Aorta (tissue), 5 donors: ENCODE measurements around the gene ASF1B. TPM values are rescaled to one million over a fixed set of nuclear protein-coding genes. Genes with fewer than 3 reads are reported as not detected.
A peak's percentile ranks its signal among the peaks of the same experiment; 100 is the strongest.

ENCODE experiments used
- ATAC-seq: fragments of 200-7000 bp; cut with Tn5 transposase; one replicate; pipeline ENCODE4 v1.9.1; 2022; ENCODE audit warnings: moderate library complexity; ENCODE audit not compliant: low FRiP score
- DNase-seq, 2 donors: peaks; one replicate each; pipeline ENCODE4 v3.0.0-alpha.2; 2020
- H3K27ac ChIP-seq, 2 donors: one replicate each; pipeline ENCODE4 v1.5.1; 2013; ENCODE audit warnings: low read length in 2 of 2, mild to moderate bottlenecking in 2 of 2, moderate library complexity in 2 of 2, control low read depth in 1 of 2, inconsistent platforms in 1 of 2, low read depth in 1 of 2
- H3K27me3 ChIP-seq, 2 donors: one replicate each; pipeline ENCODE4 v1.6.1; 2013; ENCODE audit warnings: control low read depth in 1 of 2, low read length in 1 of 2, mild to moderate bottlenecking in 1 of 2, moderate library complexity in 1 of 2; ENCODE audit not compliant: insufficient read depth in 2 of 2, control insufficient read depth in 1 of 2
- H3K36me3 ChIP-seq, 2 donors: one replicate each; pipeline ENCODE4 v1.6.1; 2013; ENCODE audit warnings: control low read depth in 1 of 2, low read length in 1 of 2, mild to moderate bottlenecking in 1 of 2; ENCODE audit not compliant: insufficient read depth in 2 of 2, control insufficient read depth in 1 of 2
- H3K4me1 ChIP-seq, 2 donors: one replicate each; pipeline ENCODE4 v1.6.1; 2013; ENCODE audit warnings: low read length in 2 of 2, control low read depth in 1 of 2, mild to moderate bottlenecking in 1 of 2, moderate library complexity in 1 of 2; ENCODE audit not compliant: insufficient read depth in 2 of 2, control insufficient read depth in 1 of 2
- H3K4me3 ChIP-seq, 2 donors: one replicate each; pipeline ENCODE4 v1.5.1; 2013; ENCODE audit warnings: low read length in 2 of 2, control low read depth in 1 of 2, mild to moderate bottlenecking in 1 of 2
- H3K9me3 ChIP-seq: one replicate; pipeline ENCODE4 v1.6.1; 2013; ENCODE audit warnings: mild to moderate bottlenecking, low read length; ENCODE audit not compliant: control insufficient read depth
- WGBS, 2 donors: extraction: QIAGEN DNeasy Blood & Tissue Kit; methylation state at CpG; one replicate each; pipeline ENCODE4 v1.1.7; 2013; 5-methylcytosine and 5-hydroxymethylcytosine counted together
- intact Hi-C, 2 donors: fragments of 100-400 bp; cut with DNase I; formaldehyde crosslinking; loops; one replicate each; pipeline versions ENCODE4 v1.14.2 to v1.15.0; 2022
- polyA plus RNA-seq, 2 donors: library from polyadenylated mRNA; stranded (reverse); fragments of 200-250 nt; gene quantifications; one replicate each; pipeline ENCODE4 v1.2.3, GENCODE V29; 2013
- total RNA-seq, 2 donors: library from RNA; stranded (reverse); fragmentation: NEBNext Ultra II Directional; extraction: Animal tissue kit (Norgen Biotek cat#: 25700); gene quantifications; one replicate each; pipeline ENCODE4 v1.2.1, GENCODE V29; 2021
- donor health status: healthy with polysubstance abuse.
- donor health status: Bipolar disorder and iron deficiency.
- donor health status: DM: no; HTN: no; CAD: no.
- donor health status: DM: no; HTN: no; CAD: no.
- donor health status: DM: yes; HTN: yes; CAD: no.

The ASF1B gene
- total and polyA plus RNA-seq, 4 donors = 0.49 to 2.0 (median 1.3) TPM

DNA sequence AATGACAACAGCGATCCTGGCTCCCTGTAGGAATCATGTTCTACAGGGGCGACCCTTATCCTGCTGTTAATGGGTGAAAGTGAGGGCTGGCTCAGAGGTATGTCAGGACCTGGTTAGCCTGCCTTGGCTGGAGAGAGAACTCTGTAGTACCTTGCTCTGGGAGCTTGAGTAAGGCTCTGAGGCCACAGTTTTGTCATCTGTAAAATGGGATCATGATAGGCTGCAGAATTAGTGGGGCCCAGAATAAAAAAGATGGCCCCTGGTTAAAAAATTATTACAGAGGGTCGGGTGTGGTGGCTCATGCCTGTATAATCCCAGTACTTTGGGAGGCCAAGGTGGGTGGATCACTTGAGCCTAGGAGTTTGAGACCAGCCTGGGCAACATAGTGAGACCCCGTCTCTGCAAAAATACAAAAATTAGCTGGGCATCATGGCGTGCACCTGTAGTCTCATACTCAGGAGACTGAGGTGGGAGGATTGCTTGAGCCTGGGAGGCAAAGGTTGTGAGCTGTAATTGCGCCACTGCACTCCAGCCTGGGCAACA lies 35.3 kb downstream of the ASF1B start:
- DNase-seq = no peak
- Histone ChIP-seq H3K27me3 (no peaks in the 10 kb centered on the region), H3K4me1 (no peaks in the 10 kb centered on the region), H3K9me3 (no peaks in the 10 kb centered on the region), H3K27ac (no peak overlapping the region), H3K36me3 (peaks cover 0 to 5% of the 10 kb centered on the region in 2 donors), H3K4me3 (no peak overlapping the region)
- intact Hi-C loops = no loop called here
- ATAC-seq = no peak
- 94% methylated on average over 6 of the region's 6 CpGs for WGBS, 2 donors

DNA sequence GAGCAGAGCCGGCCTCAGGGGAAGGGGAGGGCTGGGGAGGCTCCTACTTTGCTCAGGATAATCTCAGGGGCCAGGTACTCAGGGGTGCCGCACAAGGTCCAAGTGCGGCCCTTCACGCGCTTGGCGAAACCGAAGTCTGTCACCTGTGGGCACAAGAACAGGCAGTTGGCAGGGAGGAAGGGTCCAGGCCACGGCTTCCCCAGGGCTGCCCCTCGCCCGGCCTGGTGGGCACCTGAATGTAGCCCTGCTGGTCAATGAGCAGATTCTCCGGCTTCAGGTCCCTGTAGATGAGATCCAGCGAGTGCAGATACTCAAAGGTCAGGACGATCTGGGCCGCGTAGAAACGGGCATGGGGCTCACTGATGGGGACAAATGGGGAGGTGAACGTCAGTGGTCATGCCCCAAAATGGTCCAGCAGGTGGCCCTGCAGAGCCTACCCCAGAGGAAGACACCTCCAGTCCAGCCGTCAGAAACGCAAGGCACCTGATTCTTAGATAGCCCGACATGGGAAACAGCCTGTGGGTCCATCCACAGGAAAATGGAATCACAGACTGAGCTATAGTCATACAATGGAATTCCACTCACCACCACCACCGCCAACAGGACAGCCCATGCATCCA lies 38.7 kb downstream of the ASF1B start:
- Histone ChIP-seq H3K4me1 (no peaks in the 10 kb centered on the region), H3K27ac (no peak overlapping the region), H3K4me3 (no peak overlapping the region), H3K9me3 (no peaks in the 10 kb centered on the region), H3K36me3 (peaks cover 0 to 2% of the 10 kb centered on the region in 2 donors), H3K27me3 (no peaks in the 10 kb centered on the region)
- 70 to 74% methylated on average over 21 of the region's 21 CpGs for WGBS, 2 donors
- DNase-seq (no peak), ATAC-seq (no peak)
- intact Hi-C loops = loop anchor here in 1 of 2 donors (2.0 kb wide), 1 partner anchor 17 kb away; no protein-coding TSS in a partner anchor

DNA sequence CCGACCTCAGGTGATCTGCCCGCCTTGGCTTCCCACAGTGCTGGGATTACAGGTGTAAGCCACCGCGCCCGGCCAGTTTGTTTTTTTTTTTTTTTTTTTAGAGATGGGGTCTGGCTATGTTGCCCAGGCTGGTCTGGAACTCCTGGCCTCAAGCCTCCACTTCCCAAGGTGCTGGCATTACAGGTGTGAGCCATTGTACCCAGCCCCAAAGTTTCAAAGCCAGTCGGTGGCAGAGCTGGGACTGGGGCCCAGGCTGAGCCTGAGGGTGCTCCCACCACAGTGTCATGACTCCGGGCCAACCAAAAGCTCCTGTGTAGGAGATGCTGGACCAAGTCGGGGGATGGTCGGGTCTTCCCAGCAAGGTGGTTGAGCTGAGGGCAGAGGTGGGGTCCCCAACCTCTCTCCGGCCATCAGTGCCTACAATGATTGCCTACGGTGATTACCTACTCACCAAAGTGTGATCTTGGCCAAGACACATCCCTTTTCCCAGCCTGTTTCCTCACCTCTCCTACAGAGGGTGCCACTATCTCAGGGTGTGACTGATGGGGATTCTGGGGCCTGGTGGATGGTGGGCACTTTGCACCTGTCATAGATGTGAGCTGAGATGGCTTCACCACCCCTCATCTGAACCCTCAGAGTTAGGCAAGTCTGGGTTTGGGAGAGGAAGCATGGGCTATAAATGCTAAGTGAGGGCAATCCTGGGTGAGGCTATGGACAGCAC lies 40.0 kb downstream of the ASF1B start:
- Histone ChIP-seq H3K9me3 (no peaks in the 10 kb centered on the region), H3K36me3 (peaks cover 0 to 2% of the 10 kb centered on the region in 2 donors), H3K27me3 (no peaks in the 10 kb centered on the region), H3K4me1 (no peaks in the 10 kb centered on the region), H3K27ac (no peak overlapping the region), H3K4me3 (no peak overlapping the region)
- 90 to 94% methylated on average over 11 of the region's 11 CpGs for WGBS, 2 donors
- no peak for DNase-seq
- intact Hi-C loops = loop anchor here in 1 of 2 donors (2.0 kb wide), 1 partner anchor 18 kb away; no protein-coding TSS in a partner anchor
- ATAC-seq = no peak

DNA sequence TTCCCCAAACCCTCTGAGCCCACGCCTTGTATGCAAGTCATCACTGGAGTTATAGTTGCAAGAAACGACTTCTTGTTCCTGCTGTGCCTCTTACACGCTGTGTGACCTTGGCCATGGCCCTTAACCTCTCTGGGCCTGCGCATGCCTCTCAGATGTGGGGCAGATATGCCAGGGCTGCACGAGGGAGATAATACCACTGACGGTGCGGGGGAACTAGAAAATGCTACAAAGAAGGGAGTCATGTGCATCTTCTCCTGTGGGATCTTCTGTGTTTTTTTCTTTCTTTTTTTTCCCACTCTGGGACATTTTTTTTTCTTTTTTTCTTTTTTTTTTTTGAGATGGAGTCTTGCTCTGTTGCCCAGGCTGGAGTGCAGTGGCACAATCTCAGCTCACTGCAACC lies 41.5 kb downstream of the ASF1B start:
- Histone ChIP-seq H3K36me3 (no peaks in the 10 kb centered on the region), H3K27me3 (no peaks in the 10 kb centered on the region), H3K4me1 (no peaks in the 10 kb centered on the region), H3K27ac (no peak overlapping the region), H3K9me3 (no peaks in the 10 kb centered on the region), H3K4me3 (no peak overlapping the region)
- ATAC-seq (no peak), DNase-seq (no peak)
- 85 to 89% methylated on average over 7 of the region's 7 CpGs for WGBS, 2 donors
- intact Hi-C loops = no loop called here

DNA sequence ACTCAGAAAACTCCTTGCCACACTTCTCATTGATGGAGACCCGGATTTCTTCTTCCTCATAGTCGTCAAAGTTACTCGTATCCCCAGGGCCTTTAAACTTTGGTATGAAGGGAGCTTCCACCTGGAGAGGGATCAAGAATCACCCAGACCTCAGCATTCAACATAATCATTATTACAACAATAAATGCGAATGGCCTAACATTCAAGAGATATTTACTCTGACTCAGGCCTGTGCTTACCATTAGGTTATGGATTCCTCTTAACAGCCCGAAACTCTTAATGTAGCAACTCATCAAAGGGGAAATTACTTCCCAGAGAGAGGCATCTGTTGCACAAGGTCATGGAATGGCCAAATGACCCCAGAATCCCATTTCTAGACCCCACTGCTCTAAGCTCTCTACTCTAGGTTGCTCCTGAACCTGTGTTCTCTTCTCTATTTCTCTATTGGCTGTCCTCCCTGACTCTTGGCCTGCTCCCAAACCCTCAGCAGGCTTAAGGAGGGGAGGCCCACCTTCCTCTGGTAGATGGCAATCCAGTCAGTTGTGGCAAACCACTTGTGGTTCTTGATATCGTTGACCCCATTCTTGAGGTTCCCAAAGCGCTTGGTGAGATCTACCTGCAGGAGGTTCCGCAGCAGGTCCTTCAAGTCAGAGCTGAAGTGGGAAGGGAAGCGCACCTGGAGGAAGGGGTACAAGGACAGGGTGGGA lies 43.1 kb downstream of the ASF1B start:
- ATAC-seq = no peak

DNA sequence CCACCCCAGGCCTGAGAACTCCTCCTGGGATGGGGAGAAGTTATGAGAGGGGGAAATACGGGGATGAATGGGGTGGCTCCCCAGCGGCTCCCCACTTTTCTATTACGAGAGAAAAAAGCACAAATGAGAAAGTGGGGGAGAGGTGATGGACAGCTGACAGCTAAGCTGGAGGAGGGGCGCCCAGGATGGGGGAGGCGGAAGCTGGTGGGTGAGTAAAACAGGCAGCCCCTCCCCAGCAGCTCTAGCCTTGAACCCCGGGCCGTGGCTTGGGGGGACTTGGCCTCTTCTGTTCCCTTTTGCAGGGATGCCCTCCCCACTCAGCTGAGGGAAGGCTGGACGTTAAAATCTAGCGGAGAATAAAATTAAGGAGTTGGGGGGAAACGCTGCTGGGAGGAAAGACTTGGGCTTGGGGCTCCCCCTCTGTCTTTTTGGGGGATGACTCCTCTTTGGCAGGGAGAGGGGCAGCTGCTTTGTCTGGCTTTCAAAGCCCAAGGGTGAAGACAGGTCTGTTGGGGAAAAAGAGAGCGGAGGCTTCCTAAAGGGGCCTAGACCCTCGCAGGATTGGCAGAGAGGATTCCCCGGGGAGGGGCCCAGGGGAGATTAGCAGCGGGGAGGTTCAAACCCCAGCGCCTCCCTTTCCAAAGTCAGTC lies 44.5 kb downstream of the ASF1B start:
- WGBS, 2 donors = 6 to 11% methylated on average over 15 of the region's 15 CpGs
- Histone ChIP-seq H3K27ac (no peak overlapping the region), H3K4me3 (peak overlapping the region in 1 of 2 donors; percentile 76), H3K4me1 (no peaks in the 10 kb centered on the region), H3K36me3 (no peaks in the 10 kb centered on the region), H3K27me3 (no peaks in the 10 kb centered on the region), H3K9me3 (no peaks in the 10 kb centered on the region)
- ATAC-seq = no peak
- intact Hi-C loops = loop anchor here in 1 of 2 donors (2.0 kb wide), 1 partner anchor 45 kb away; the partner anchor contains the start of gene ASF1B
- DNase-seq = no peak

More for the DNA sequence above, 43.1 kb downstream of the ASF1B start:
- H3K9me3 ChIP-seq = no peaks in the 10 kb centered on the region
- no peak overlapping the region for H3K4me3 ChIP-seq
- H3K36me3 ChIP-seq = no peaks in the 10 kb centered on the region
- intact Hi-C loops = no loop called here
- H3K27ac ChIP-seq = no peak overlapping the region
- 97% methylated on average over 9 of the region's 9 CpGs for WGBS, 2 donors
- no peaks in the 10 kb centered on the region for H3K4me1 ChIP-seq
- H3K27me3 ChIP-seq = no peaks in the 10 kb centered on the region
- DNase-seq = no peak

DNA sequence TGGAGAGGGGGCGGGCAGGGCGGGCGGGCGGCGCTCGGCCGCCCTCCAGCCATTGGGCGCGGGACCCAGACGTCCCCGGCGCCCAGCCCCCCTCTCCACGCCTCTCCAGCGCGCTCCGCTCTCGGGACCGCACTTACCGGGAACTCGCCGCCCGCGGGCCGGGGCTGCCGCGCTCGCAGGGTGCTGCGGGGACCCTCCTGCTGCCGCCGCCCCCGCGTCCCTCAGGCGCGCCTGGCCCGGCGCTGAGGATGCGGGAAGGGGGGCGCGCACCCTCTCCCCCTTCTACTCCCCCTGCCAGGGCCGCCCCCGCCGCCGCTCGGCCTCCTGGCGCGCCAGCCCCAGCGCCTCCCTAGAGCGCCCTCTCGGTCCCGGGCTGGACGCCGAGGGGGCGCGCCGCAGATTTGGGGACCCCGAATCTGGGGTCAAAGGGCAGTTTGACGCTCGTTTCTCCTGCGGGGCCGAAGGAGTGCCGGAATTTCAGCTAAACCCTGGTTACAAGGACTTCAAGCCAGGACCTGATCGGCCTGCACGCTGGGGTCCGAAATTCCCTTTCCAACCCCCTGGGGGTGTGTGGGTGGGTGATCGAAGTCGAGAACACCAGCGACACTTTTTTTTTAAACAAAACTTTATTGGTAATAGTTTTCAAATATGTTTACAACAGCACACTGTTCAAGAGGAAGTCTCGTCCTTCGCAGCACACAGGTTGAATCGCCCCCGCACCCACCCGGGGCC lies 45.1 kb downstream of the ASF1B start:
- DNase-seq (peak; percentile 77 to 93), ATAC-seq (peak; percentile 85)
- Histone ChIP-seq H3K9me3 (no peaks in the 10 kb centered on the region), H3K4me3 (peak overlapping the region; percentile 76 to 96), H3K36me3 (no peaks in the 10 kb centered on the region), H3K27ac (peak overlapping the region; percentile 46 to 93), H3K4me1 (no peaks in the 10 kb centered on the region), H3K27me3 (no peaks in the 10 kb centered on the region)
- WGBS, 2 donors = 1% methylated on average over 39 to 72 of the region's 72 CpGs
- intact Hi-C loops = loop anchor here in 1 of 2 donors (2.0 kb wide), 1 partner anchor 46 kb away; the partner anchor contains the start of gene ASF1B
